ENCODE data around the gene XYLT1.

XYLT1 gene

GRCh38 chr16:17215936-17216335 is 254.8 kb downstream of the XYLT1 start:
- TF ChIP-seq CTCF (conservative IDR thresholded peaks at IDR 0.05; ENCODE audit: low read length) = no peak
- H3K4me3 ChIP-seq (ENCODE audit: low read length) = no peak overlapping the region
- no peak for DNase-seq (ENCODE audit: low read depth)

GRCh38 chr16:17215306-17215705 is 255.5 kb downstream of the XYLT1 start:
- DNase-seq (ENCODE audit: low read depth) = no peak
- no peak overlapping the region for H3K4me3 ChIP-seq (ENCODE audit: low read length)
- no peak for TF ChIP-seq CTCF (conservative IDR thresholded peaks at IDR 0.05; ENCODE audit: low read length)

DNA sequence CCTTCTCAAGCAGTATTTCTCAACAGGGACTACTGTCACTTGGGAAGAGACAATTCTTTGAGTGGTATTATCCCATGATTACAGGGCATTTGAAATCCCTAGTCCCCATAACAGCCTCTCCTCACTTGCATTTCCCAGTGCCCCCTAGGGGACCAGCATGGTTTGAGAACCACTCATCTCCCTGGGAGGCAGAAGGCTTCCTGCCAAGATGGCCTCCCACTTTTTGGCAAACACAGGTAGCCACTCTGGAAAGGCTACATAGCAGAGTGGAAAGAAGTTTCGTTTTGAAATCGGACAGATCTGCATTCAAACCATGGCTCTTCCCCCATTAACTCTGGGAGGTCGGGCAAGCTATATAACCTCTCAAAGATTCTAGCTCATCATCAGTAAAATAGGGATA is 256.8 kb downstream of the XYLT1 start:
- TF ChIP-seq CTCF (conservative IDR thresholded peaks at IDR 0.05; ENCODE audit: low read length) = no peak
- no peak overlapping the region for H3K4me3 ChIP-seq (ENCODE audit: low read length)

DNA sequence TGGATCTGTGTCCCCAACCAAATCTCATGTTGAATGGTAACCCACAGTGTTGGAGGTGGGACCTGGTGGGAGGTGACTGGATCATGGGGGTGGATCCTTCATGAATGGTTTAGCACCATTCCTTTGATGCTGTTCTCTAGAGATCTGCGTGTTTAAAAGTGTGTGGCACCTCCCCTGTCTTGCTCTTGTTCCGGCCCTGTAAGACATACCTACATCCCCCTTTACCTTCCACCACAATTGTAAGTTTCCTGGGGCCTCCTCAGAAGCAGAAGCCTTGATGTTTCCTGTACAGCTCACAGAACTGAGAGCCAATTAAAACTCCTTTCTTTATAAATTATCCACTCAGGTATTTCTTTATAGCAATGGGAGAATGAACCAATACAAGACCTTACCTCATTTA is 257.7 kb downstream of the XYLT1 start:
- no peak for TF ChIP-seq CTCF (conservative IDR thresholded peaks at IDR 0.05; ENCODE audit: low read length)
- no peak for DNase-seq (ENCODE audit: low read depth)
- H3K4me3 ChIP-seq (ENCODE audit: low read length) = no peak overlapping the region

More for the DNA sequence above, 256.8 kb downstream of the XYLT1 start:
- no peak for DNase-seq (ENCODE audit: low read depth)

DNA sequence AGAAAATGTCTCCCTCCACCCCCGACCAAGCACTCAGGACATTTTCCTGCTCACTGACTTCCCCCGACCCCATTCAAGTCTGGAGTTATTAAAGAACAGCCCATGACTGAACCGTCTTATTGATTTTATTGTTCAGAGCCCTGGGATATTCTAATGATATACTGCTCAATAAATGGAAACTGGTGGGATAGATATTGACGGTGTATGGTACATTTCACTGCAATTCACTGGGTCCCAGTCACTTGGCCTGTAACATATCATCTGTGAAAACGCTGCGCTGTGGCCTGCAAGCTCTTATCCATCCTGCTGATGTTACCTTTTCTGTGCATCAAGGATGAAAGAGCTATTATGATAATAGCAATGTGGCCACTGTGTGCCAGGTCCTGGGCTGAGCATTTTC is 258.2 kb downstream of the XYLT1 start:
- H3K4me3 ChIP-seq (ENCODE audit: low read length) = no peak overlapping the region
- DNase-seq (ENCODE audit: low read depth) = no peak

DNA sequence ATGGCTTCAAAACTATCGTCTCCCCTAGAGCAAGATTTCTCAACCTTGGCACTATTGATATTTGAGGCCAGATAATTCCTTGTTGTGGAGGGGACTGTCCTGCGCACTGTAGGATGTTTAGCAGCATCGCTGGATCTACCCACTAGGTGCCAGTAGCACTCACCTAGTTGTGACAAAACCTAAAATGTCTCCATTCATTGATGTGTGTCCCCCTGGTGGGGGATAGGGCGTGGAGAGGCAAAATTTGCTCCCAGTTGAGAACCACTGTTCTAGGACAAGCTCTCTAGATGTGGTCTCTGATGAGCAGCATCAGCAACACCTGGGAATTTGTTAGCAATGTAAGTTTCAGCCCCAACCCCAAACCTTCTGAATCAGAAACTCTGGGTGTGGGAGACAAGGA is 259.0 kb downstream of the XYLT1 start:
- H3K4me3 ChIP-seq (ENCODE audit: low read length) = no peak overlapping the region
- TF ChIP-seq CTCF (conservative IDR thresholded peaks at IDR 0.05; ENCODE audit: low read length) = peak; percentile 30
- no peak for DNase-seq (ENCODE audit: low read depth)

More for the DNA sequence above, 258.2 kb downstream of the XYLT1 start:
- TF ChIP-seq CTCF (conservative IDR thresholded peaks at IDR 0.05; ENCODE audit: low read length) = no peak

- H3K4me3 ChIP-seq (ENCODE audit: low read length) = no peak overlapping the region
- DNase-seq (ENCODE audit: low read depth) = peak; percentile 43
- peak; percentile 48 for TF ChIP-seq CTCF (conservative IDR thresholded peaks at IDR 0.05; ENCODE audit: low read length)
Observed at GRCh38 chr16:17206712-17207111, 264.0 kb downstream of the XYLT1 start.
